Activated CD4-positive, CD25-positive, alpha-beta regulatory T cell (primary cell): ENCODE measurements around the gene MRPS26.
"Not testable (repeated sequence)": the region's sequence is repeated elsewhere in the genome, so short reads cannot be mapped to it uniquely, and the experiment has no call there.

Experiments used
- DNase-seq, 4 experiments: peaks; one replicate each; lab custom pipeline; 2025; lab: John Stamatoyannopoulos, UW

MRPS26 gene

GRCh38 chr20:3042625-3043024 lies 3.2 kb upstream of the MRPS26 start:
- DNase-seq = no peak

- DNase-seq = no peak
Observed at GRCh38 chr20:3043322-3043721, 2.5 kb upstream of the MRPS26 start, which contains the start of gene GNRH2. GNRH2 (plus strand) TSS chr20:3043622; CDS start chr20:3044415, 793 bp downstream.

GRCh38 chr20:3044336-3044965 lies 1.4 kb upstream of the MRPS26 start:
- no peak for DNase-seq

- peak in 2 of 4 experiments; percentile 35 to 38 for DNase-seq
Observed at GRCh38 chr20:3045042-3045815, 623 bp upstream of the MRPS26 start.

- DNase-seq = no peak
Observed at GRCh38 chr20:3046677-3047462, 1.0 kb downstream of the MRPS26 start.

GRCh38 chr20:3047486-3048419 lies 1.9 kb downstream of the MRPS26 start:
- no peak for DNase-seq

GRCh38 chr20:3051385-3052019 lies 5.7 kb downstream of the MRPS26 start:
- DNase-seq = no peak

GRCh38 chr20:3059489-3059888 lies 13.6 kb downstream of the MRPS26 start:
- DNase-seq = no peak

- DNase-seq = not testable (repeated sequence)
Observed at GRCh38 chr20:3064119-3064518, 18.3 kb downstream of the MRPS26 start.

- DNase-seq = no peak
Observed at GRCh38 chr20:3067139-3068014, 21.5 kb downstream of the MRPS26 start.

- DNase-seq = no peak
Observed at GRCh38 chr20:3068075-3068474, 22.2 kb downstream of the MRPS26 start.

GRCh38 chr20:3068986-3069900 lies 23.4 kb downstream of the MRPS26 start:
- peak in 1 of 4 experiments; percentile 32 for DNase-seq

GRCh38 chr20:3070725-3071124 lies 24.9 kb downstream of the MRPS26 start:
- no peak for DNase-seq

GRCh38 chr20:3071266-3071609 lies 25.4 kb downstream of the MRPS26 start:
- DNase-seq = no peak

GRCh38 chr20:3071610-3072529 lies 26.0 kb downstream of the MRPS26 start, which contains the start of gene OXT:
OXT (plus strand) TSS chr20:3071620; CDS start chr20:3071656, 36 bp downstream.
- DNase-seq = peak; percentile 25 to 63 (median 48)

GRCh38 chr20:3072530-3073250 lies 26.8 kb downstream of the MRPS26 start:
- no peak for DNase-seq

- not testable (repeated sequence) for DNase-seq
Observed at GRCh38 chr20:3073251-3073643, 27.4 kb downstream of the MRPS26 start.
